Fibroblast of lung (primary cell): Measurements from ENCODE around the gene OXCT1.

ENCODE experiments used
- CTCF ChIP-seq, 2 donors: IDR thresholded peaks in 1 of 2; conservative IDR thresholded peaks in 1 of 2; 1 replicate in 1 of 2; 2 replicates in 1 of 2; pipeline ENCODE4 v1.5.1; 2011 to 2012; ENCODE audit warnings: low read length in 2 of 2, control low read depth in 1 of 2, inconsistent platforms in 1 of 2, low read depth in 1 of 2, mild to moderate bottlenecking in 1 of 2
- EZH2 ChIP-seq: IDR thresholded peaks from 2 replicates; pipeline ENCODE4 v1.5.1; 2012; ENCODE audit warnings: low read length, control low read depth, mild to moderate bottlenecking; ENCODE audit errors: missing control alignments

- TF ChIP-seq CTCF (conservative IDR thresholded peaks at IDR 0.05 in 1 of 2, IDR thresholded peaks at IDR 0.05 in 1 of 2; ENCODE audit: low read depth in 1 of 2, low read length in 2 of 2) (no peak), EZH2 (no peak)
Measured at GRCh38 chr5:41790038-41790776, 80.0 kb downstream of the OXCT1 start.
